IMR-90 (cell line): ENCODE results near the gene SDK1. TPM values are rescaled to one million over a fixed set of nuclear protein-coding genes. Genes with fewer than 3 reads are reported as not detected.

Source experiments
- ATAC-seq: fragments of 200-7000 bp; cut with Tn5 transposase; 2 replicates; pipeline ENCODE4 v1.9.1; 2020; ENCODE audit warnings: low read depth, mild to moderate bottlenecking, moderate library complexity
- BruUV-seq: library from RNA; stranded (reverse); fragments of 400-500 nt; replicated peaks from 2 replicates; lab custom pipeline; 2021; lab: Mats Ljungman, UMichigan
- CTCF ChIA-PET: fragments of 300-600 bp; formaldehyde crosslinking; extraction: SDS; loops from one replicate; lab custom pipeline; 2021; ENCODE audit warnings: antibody characterized with exemption; lab: Yijun Ruan, JAX
- POLR2A ChIA-PET: fragments of 300-600 bp; sonication (Branson Sonifier 250); formaldehyde crosslinking; loops from one replicate; lab custom pipeline; 2022; ENCODE audit warnings: antibody characterized with exemption; ENCODE audit not compliant: unreplicated experiment; lab: Charles Lee
- DNase-seq: peaks from one replicate; pipeline ENCODE4 v3.0.0; 2013
- H2AFZ ChIP-seq: replicated peaks from 2 replicates; pipeline ENCODE3; 2013; ENCODE audit warnings: low read length, mild to moderate bottlenecking; ENCODE audit not compliant: poor library complexity
- H2AK5ac ChIP-seq: 2 replicates; pipeline ENCODE4 v1.6.1; 2013; ENCODE audit warnings: low read depth, low read length, inconsistent platforms
- H2AK9ac ChIP-seq: replicated peaks from 2 replicates; pipeline ENCODE3; 2013; ENCODE audit warnings: mild to moderate bottlenecking, low read depth, low read length, moderate library complexity; ENCODE audit not compliant: poor library complexity
- H2BK120ac ChIP-seq: 2 replicates; pipeline ENCODE4 v1.6.1; 2013; ENCODE audit warnings: low read depth, low read length, inconsistent platforms
- H2BK15ac ChIP-seq: 3 replicates; pipeline ENCODE4 v1.6.1; 2013; ENCODE audit warnings: low read depth, low read length, inconsistent platforms
- H2BK20ac ChIP-seq: 2 replicates; pipeline ENCODE4 v1.6.1; 2013; ENCODE audit warnings: low read depth, mild to moderate bottlenecking, inconsistent platforms, low read length, moderate library complexity
- H2BK5ac ChIP-seq: 2 replicates; pipeline ENCODE4 v1.6.1; 2013; ENCODE audit warnings: mild to moderate bottlenecking, low read depth, low read length, inconsistent platforms; ENCODE audit not compliant: poor library complexity, severe bottlenecking
- H3K14ac ChIP-seq: replicated peaks from 2 replicates; pipeline ENCODE4 v1.6.1; 2013; ENCODE audit warnings: low read depth, low read length, inconsistent platforms
- H3K18ac ChIP-seq: 2 replicates; pipeline ENCODE4 v1.6.1; 2013; ENCODE audit warnings: low read depth, low read length, control low read depth
- H3K23ac ChIP-seq: 2 replicates; pipeline ENCODE4 v1.6.1; 2013; ENCODE audit warnings: low read depth, low read length, inconsistent platforms
- H3K27ac ChIP-seq: 2 replicates; pipeline ENCODE4 v1.5.1; 2013; ENCODE audit warnings: mild to moderate bottlenecking, control low read depth, low read length; ENCODE audit not compliant: insufficient read depth
- H3K27me3 ChIP-seq: 2 replicates; pipeline ENCODE4 v1.6.1; 2013; ENCODE audit warnings: low read length; ENCODE audit not compliant: control insufficient read depth, insufficient read depth
- H3K36me3 ChIP-seq: 2 replicates; pipeline ENCODE4 v1.6.1; 2013; ENCODE audit warnings: low read length, mixed read lengths; ENCODE audit not compliant: control insufficient read depth, insufficient read depth
- H3K4ac ChIP-seq: 2 replicates; pipeline ENCODE4 v1.6.1; 2013; ENCODE audit warnings: low read depth, low read length, inconsistent platforms
- H3K4me1 ChIP-seq: 2 replicates; pipeline ENCODE4 v1.6.1; 2013; ENCODE audit warnings: low read length, mixed read lengths; ENCODE audit not compliant: control insufficient read depth, insufficient read depth
- H3K4me2 ChIP-seq: 2 replicates; pipeline ENCODE4 v1.6.1; 2013; ENCODE audit warnings: low read depth, mild to moderate bottlenecking, control low read depth, low read length, moderate library complexity
- H3K4me3 ChIP-seq: 2 replicates; pipeline ENCODE4 v1.5.1; 2013; ENCODE audit warnings: low read depth, mild to moderate bottlenecking, control low read depth, low read length, moderate library complexity; ENCODE audit not compliant: insufficient read depth
- H3K56ac ChIP-seq: 2 replicates; pipeline ENCODE4 v1.6.1; 2013; ENCODE audit warnings: low read length, inconsistent platforms; ENCODE audit not compliant: insufficient read depth; ENCODE audit errors: extremely low read depth
- H3K79me1 ChIP-seq, 2 experiments: 2 replicates each; pipeline ENCODE4 v1.6.1; 2013; ENCODE audit warnings: low read length in 2 of 2, inconsistent platforms in 1 of 2, low read depth in 1 of 2
- H3K9ac ChIP-seq: 2 replicates; pipeline ENCODE4 v1.6.1; 2013; ENCODE audit warnings: low read depth, low read length, control low read depth
- H3K9me1 ChIP-seq: 2 replicates; pipeline ENCODE4 v1.6.1; 2013; ENCODE audit warnings: low read length, inconsistent platforms; ENCODE audit not compliant: insufficient read depth
- H3K9me3 ChIP-seq: 2 replicates; pipeline ENCODE4 v1.6.1; 2013; ENCODE audit warnings: low read length; ENCODE audit not compliant: control insufficient read depth, insufficient read depth
- H4K20me1 ChIP-seq: 2 replicates; pipeline ENCODE4 v1.6.1; 2013; ENCODE audit warnings: low read length, inconsistent platforms; ENCODE audit not compliant: insufficient read depth
- H4K5ac ChIP-seq: 2 replicates; pipeline ENCODE4 v1.6.1; 2013; ENCODE audit warnings: mild to moderate bottlenecking, low read depth, low read length, control low read depth
- H4K8ac ChIP-seq, 2 experiments: 2 replicates each; pipeline ENCODE4 v1.6.1; 2013; ENCODE audit warnings: low read depth in 2 of 2, low read length in 2 of 2, control low read depth in 1 of 2, inconsistent platforms in 1 of 2
- H4K91ac ChIP-seq: 2 replicates; pipeline ENCODE4 v1.6.1; 2013; ENCODE audit warnings: low read depth, low read length, inconsistent platforms; ENCODE audit not compliant: insufficient read depth
- CHD1 ChIP-seq: IDR thresholded peaks from 2 replicates; pipeline ENCODE4 v1.6.1; 2012; ENCODE audit warnings: low read depth, low read length, improper control_type of control experiment
- ELK1 ChIP-seq: fragments of 150-350 bp; IDR thresholded peaks from 2 replicates; pipeline ENCODE4 v1.6.1; 2016; ENCODE audit warnings: low read depth, mild to moderate bottlenecking, low read length, moderate library complexity, borderline replicate concordance
- FOS ChIP-seq: fragments of 150-350 bp; IDR thresholded peaks from 2 replicates; pipeline ENCODE4 v1.6.1; 2016; ENCODE audit warnings: low read depth, low read length
- MAZ ChIP-seq: IDR thresholded peaks from 2 replicates; pipeline ENCODE4 v1.6.1; 2012; ENCODE audit warnings: low read depth, mild to moderate bottlenecking, low read length, improper control_type of control experiment, moderate library complexity, borderline replicate concordance
- MXI1 ChIP-seq: IDR thresholded peaks from 2 replicates; pipeline ENCODE4 v1.6.1; 2012; ENCODE audit warnings: low read depth, mild to moderate bottlenecking, low read length, moderate library complexity, borderline replicate concordance
- RAD21 ChIP-seq: IDR thresholded peaks from 2 replicates; pipeline ENCODE4 v1.6.1; 2012; ENCODE audit warnings: low read length, improper control_type of control experiment
- RFX5 ChIP-seq: IDR thresholded peaks from 2 replicates; pipeline ENCODE4 v1.8.0; 2012; ENCODE audit warnings: low read depth, mild to moderate bottlenecking, low read length, moderate library complexity
- SMC3 ChIP-seq: fragments of 150-350 bp; IDR thresholded peaks from 2 replicates; pipeline ENCODE4 v1.6.1; 2016; ENCODE audit warnings: low read depth, mild to moderate bottlenecking, antibody characterized with exemption, low read length, moderate library complexity
- USF2 ChIP-seq: fragments of 150-350 bp; IDR thresholded peaks from 2 replicates; pipeline ENCODE4 v1.6.1; 2017; ENCODE audit warnings: mild to moderate bottlenecking, antibody characterized with exemption, low read length, low read depth
- WGBS, 2 experiments: methylation state at CpG; one replicate each; pipeline versions ENCODE4 v1.1.5 to v1.1.7; 2013; ENCODE audit warnings: missing lambda C conversion rate in 2 of 2; ENCODE audit not compliant: insufficient read length in 1 of 2; ENCODE audit errors: extremely low coverage in 2 of 2; 5-methylcytosine and 5-hydroxymethylcytosine counted together
- dilution Hi-C: fragments of 300-500 bp; cut with HindIII; formaldehyde crosslinking; loops from one replicate; pipeline ENCODE4 v1.14.3; 2018; ENCODE audit warnings: low sequenced_read_pairs; ENCODE audit not compliant: unreplicated experiment
- in situ Hi-C: fragments of 300-500 bp; cut with MboI; formaldehyde crosslinking; loops from 3 replicates; pipeline ENCODE4 v1.14.3; 2019; ENCODE audit warnings: low sequenced_read_pairs, inconsistent platforms, mixed read lengths
- intact Hi-C: fragments of 100-400 bp; cut with micrococcal nuclease; formaldehyde crosslinking; loops from 2 replicates; pipeline ENCODE4 v1.10.0; 2022
- polyA plus RNA-seq, 3 experiments: library from polyadenylated mRNA; depleted of rRNA; stranded (reverse); fragments of >200 nt; gene quantifications; 2 replicates each; pipeline ENCODE4 v1.2.3, GENCODE V29; 2012; ENCODE audit warnings: low replicate concordance in 1 of 3
- total RNA-seq: library from RNA; depleted of rRNA; stranded (reverse); fragments of >200 nt; gene quantifications from 2 replicates; pipeline ENCODE4 v1.2.3, GENCODE V29; 2012

SDK1 gene
- total and polyA plus RNA-seq, 2 of the 4 experiments (the other 2 are of a cell fraction): 1.5 to 1.6 TPM

- Histone ChIP-seq H3K79me1 (no peaks in the 10 kb centered on the region), H4K8ac (no peak overlapping the region), H3K4me1 (no peaks in the 10 kb centered on the region; the same call in 1 of the 2 replicates), H3K9me3 (no peaks in the 10 kb centered on the region), H2BK5ac (no peak overlapping the region), H2BK120ac (no peak overlapping the region), H3K56ac (no peak overlapping the region), H2BK20ac (no peak overlapping the region), H2BK15ac (no peak overlapping the region), H3K36me3 (no peaks in the 10 kb centered on the region), H2AFZ (no peak overlapping the region), H3K14ac (no peak overlapping the region), H3K4me2 (no peak overlapping the region), H3K23ac (no peak overlapping the region), H2AK5ac (no peak overlapping the region), H4K20me1 (no peaks in the 10 kb centered on the region), H2AK9ac (no peak overlapping the region), H3K4ac (no peak overlapping the region), H4K5ac (no peak overlapping the region; the same call in 1 of the 2 replicates), H4K91ac (no peak overlapping the region), H3K18ac (no peak overlapping the region), H3K27me3 (no peaks in the 10 kb centered on the region; the same call in 1 of the 2 replicates), H3K27ac (no peak overlapping the region), H3K9ac (no peak overlapping the region), H3K4me3 (no peak overlapping the region), H3K9me1 (no peaks in the 10 kb centered on the region)
- TF ChIP-seq CHD1 (no peak), MXI1 (no peak), USF2 (no peak), ELK1 (no peak), RFX5 (no peak), FOS (no peak), MAZ (no peak), RAD21 (no peak), SMC3 (no peak)
- POLR2A ChIA-PET: no interaction called here
- no TSS peak for BruUV-seq
- WGBS, 2 experiments: no CpG with 5 or more reads among the region's 3 CpGs
- intact Hi-C loops (no loop called here), dilution Hi-C loops (no loop called here), in situ Hi-C loops (no loop called here)
- CTCF ChIA-PET: no interaction called here
- ATAC-seq (no peak), DNase-seq (no peak)
Observed at GRCh38 chr7:3279147-3279818, 21.8 kb upstream of the SDK1 start.
